HepG2 (cell line): ENCODE data around the gene AMDHD1. TPM values are rescaled to one million over a fixed set of nuclear protein-coding genes. Genes with fewer than 3 reads are reported as not detected.

Source experiments
- AHR ChIP-seq: IDR thresholded peaks from 2 replicates; pipeline ENCODE4 v1.6.1; 2018; ENCODE audit warnings: missing genetic modification reagents, missing compliant biosample characterization
- HHEX ChIP-seq: IDR thresholded peaks from 2 replicates; pipeline ENCODE4 v1.6.1; 2016; ENCODE audit warnings: control low read depth
- HMGA1 ChIP-seq: sonication (generic); formaldehyde crosslinking; conservative IDR thresholded peaks from 2 replicates; pipeline ENCODE4 v1.4.0; 2020; ENCODE audit warnings: missing genetic modification reagents
- NBN ChIP-seq: fragments of 450-650 bp; conservative IDR thresholded peaks from 2 replicates; pipeline ENCODE4 v1.6.1; 2017
- NFRKB ChIP-seq: fragments of 450-650 bp; IDR thresholded peaks from 2 replicates; pipeline ENCODE4 v1.6.1; 2017
- PPARG ChIP-seq: conservative IDR thresholded peaks from 2 replicates; pipeline ENCODE4 v1.6.1; 2016; ENCODE audit warnings: missing biosample characterization, missing genetic modification reagents
- SP5 ChIP-seq: IDR thresholded peaks from 2 replicates; pipeline ENCODE4 v1.6.1; 2016; ENCODE audit warnings: low read depth, borderline replicate concordance
- U2AF1 ChIP-seq: fragments of 200-400 bp; formaldehyde crosslinking; optimal IDR thresholded peaks from 2 replicates; pipeline ENCODE3; 2017; ENCODE audit warnings: mild to moderate bottlenecking, low read depth, low read length
- ZNF20 ChIP-seq: sonication (generic); formaldehyde crosslinking; IDR thresholded peaks from 2 replicates; pipeline ENCODE4 v1.4.0; 2020; ENCODE audit warnings: mild to moderate bottlenecking, moderate library complexity, missing genetic modification reagents
- ZNF205 ChIP-seq: IDR thresholded peaks from 2 replicates; pipeline ENCODE4 v1.6.1; 2018; ENCODE audit warnings: missing biosample characterization, missing genetic modification reagents
- ZNF24 ChIP-seq: fragments of 450-650 bp; IDR thresholded peaks from 2 replicates; pipeline ENCODE4 v1.6.1; 2017; ENCODE audit warnings: antibody characterized with exemption, mild to moderate bottlenecking
- ZNF530 ChIP-seq: sonication (generic); formaldehyde crosslinking; IDR thresholded peaks from 2 replicates; pipeline ENCODE4 v1.5.0; 2020; ENCODE audit warnings: low read depth, mild to moderate bottlenecking, missing genetic modification reagents
- ZNF644 ChIP-seq: IDR thresholded peaks from 2 replicates; pipeline ENCODE4 v1.6.1; 2016; ENCODE audit warnings: low read depth
- ZNF678 ChIP-seq: sonication (generic); formaldehyde crosslinking; IDR thresholded peaks from 2 replicates; pipeline ENCODE4 v1.4.0; 2020; ENCODE audit warnings: mild to moderate bottlenecking, missing genetic modification reagents
- ZNF790 ChIP-seq: sonication (generic); formaldehyde crosslinking; IDR thresholded peaks from 2 replicates; pipeline ENCODE4 v1.8.0; 2022; ENCODE audit warnings: missing genetic modification reagents, mild to moderate bottlenecking, borderline replicate concordance
- polyA plus RNA-seq, 8 experiments: library from polyadenylated mRNA; depleted of rRNA in 3 of 8; stranded (reverse) in 7 of 8; unstranded in 1 of 8; fragments of >200 nt; fragmentation: Illumina TruSeq in 4 of 8; extraction: Trizol in 4 of 8; gene quantifications; 2 replicates each; pipeline versions ENCODE4 v1.2.1 to v1.2.3, GENCODE V29; 2011 to 2016; ENCODE audit warnings: low read depth in 4 of 8, missing spikeins in 1 of 8, mixed read lengths in 1 of 8; ENCODE audit not compliant: insufficient read depth in 1 of 8
- total RNA-seq, 5 experiments: library from RNA; depleted of rRNA; stranded (reverse); fragments of >200 nt; fragmentation: Illumina TruSeq; extraction: Trizol; gene quantifications; 2 replicates each; pipeline ENCODE4 v1.2.3, GENCODE V29; 2016; ENCODE audit warnings: low read depth in 1 of 5
- TF ChIP-seq, protein P1 (sequence below): sonication (generic); formaldehyde crosslinking; IDR thresholded peaks from 2 replicates; pipeline ENCODE4 v1.5.1; 2020; ENCODE audit warnings: missing genetic modification reagents, mild to moderate bottlenecking, borderline replicate concordance
- TF ChIP-seq, protein P2 (sequence below): sonication (generic); formaldehyde crosslinking; IDR thresholded peaks from 2 replicates; pipeline ENCODE4 v1.5.0; 2020; ENCODE audit warnings: mild to moderate bottlenecking, missing genetic modification reagents
- TF ChIP-seq, protein P3 (sequence below): sonication (generic); formaldehyde crosslinking; IDR thresholded peaks from 2 replicates; pipeline ENCODE4 v1.4.0; 2020; ENCODE audit warnings: mild to moderate bottlenecking, missing genetic modification reagents
- TF ChIP-seq, protein P4 (sequence below): sonication (generic); formaldehyde crosslinking; IDR thresholded peaks from 2 replicates; pipeline ENCODE4 v1.5.0; 2020; ENCODE audit warnings: missing genetic modification reagents
- TF ChIP-seq, protein P5 (sequence below): sonication (generic); formaldehyde crosslinking; IDR thresholded peaks from 2 replicates; pipeline ENCODE4 v1.5.0; 2020; ENCODE audit warnings: missing genetic modification reagents

Gene AMDHD1
- total and polyA plus RNA-seq, 2 of the 13 experiments (the other 11 are each of a cell fraction or from before 2014, with no cell fraction given): 6.5 to 29.6 TPM

DNA sequence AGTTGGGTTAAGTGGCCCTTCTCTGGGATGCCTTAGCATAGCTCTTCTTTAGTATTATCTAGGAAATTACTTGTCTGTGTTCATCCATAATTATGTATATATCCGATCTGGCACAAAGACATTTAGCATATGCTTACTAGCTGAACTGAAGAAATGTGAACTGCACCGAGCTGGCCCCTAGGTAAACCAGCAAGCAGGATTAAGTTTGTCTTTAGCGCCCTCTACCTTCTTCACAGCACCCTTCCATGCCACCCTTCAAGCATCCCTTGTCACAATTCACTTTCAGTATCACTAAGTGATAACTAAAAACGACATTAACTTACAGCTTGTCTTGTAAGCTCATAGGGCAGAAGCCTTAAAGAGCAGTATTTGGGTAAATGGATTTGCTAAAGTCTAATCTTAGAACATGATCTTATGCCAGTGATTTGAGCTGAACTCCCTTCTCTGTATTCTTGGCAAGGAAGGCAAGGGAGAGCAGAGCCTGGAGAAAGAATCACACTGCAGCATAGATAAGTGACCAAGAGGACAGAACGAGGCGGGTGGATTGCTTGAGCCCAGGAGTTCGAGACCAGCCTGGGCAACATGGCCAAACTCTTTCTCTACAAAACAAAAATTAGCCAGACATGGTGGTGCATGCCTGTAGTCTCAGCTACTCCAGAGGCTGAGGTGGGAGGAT, 55.6 kb downstream of the AMDHD1 start (continued):
- TF ChIP-seq, protein P1, sequence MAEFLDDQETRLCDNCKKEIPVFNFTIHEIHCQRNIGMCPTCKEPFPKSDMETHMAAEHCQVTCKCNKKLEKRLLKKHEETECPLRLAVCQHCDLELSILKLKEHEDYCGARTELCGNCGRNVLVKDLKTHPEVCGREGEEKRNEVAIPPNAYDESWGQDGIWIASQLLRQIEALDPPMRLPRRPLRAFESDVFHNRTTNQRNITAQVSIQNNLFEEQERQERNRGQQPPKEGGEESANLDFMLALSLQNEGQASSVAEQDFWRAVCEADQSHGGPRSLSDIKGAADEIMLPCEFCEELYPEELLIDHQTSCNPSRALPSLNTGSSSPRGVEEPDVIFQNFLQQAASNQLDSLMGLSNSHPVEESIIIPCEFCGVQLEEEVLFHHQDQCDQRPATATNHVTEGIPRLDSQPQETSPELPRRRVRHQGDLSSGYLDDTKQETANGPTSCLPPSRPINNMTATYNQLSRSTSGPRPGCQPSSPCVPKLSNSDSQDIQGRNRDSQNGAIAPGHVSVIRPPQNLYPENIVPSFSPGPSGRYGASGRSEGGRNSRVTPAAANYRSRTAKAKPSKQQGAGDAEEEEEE (CRISPR knock-in tag): no peak
- TF ChIP-seq U2AF1 (no peak), ZNF644 (CRISPR knock-in tag) (no peak), ZNF24 (no peak), NFRKB (no peak), ZNF790 (CRISPR knock-in tag) (no peak), ZNF20 (CRISPR knock-in tag) (no peak), ZNF530 (CRISPR knock-in tag) (no peak), AHR (no peak), ZNF678 (CRISPR knock-in tag) (no peak), SP5 (no peak), ZNF205 (CRISPR knock-in tag) (no peak), NBN (no peak), HMGA1 (CRISPR knock-in tag) (no peak), HHEX (no peak), PPARG (CRISPR knock-in tag) (no peak)
- TF ChIP-seq, protein P2, sequence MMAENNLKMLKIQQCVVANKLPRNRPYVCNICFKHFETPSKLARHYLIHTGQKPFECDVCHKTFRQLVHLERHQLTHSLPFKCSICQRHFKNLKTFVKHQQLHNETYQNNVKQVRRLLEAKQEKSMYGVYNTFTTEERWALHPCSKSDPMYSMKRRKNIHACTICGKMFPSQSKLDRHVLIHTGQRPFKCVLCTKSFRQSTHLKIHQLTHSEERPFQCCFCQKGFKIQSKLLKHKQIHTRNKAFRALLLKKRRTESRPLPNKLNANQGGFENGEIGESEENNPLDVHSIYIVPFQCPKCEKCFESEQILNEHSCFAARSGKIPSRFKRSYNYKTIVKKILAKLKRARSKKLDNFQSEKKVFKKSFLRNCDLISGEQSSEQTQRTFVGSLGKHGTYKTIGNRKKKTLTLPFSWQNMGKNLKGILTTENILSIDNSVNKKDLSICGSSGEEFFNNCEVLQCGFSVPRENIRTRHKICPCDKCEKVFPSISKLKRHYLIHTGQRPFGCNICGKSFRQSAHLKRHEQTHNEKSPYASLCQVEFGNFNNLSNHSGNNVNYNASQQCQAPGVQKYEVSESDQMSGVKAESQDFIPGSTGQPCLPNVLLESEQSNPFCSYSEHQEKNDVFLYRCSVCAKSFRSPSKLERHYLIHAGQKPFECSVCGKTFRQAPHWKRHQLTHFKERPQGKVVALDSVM: peak; percentile 49; the same call in 1 of the 2 replicates
- TF ChIP-seq, protein P3, sequence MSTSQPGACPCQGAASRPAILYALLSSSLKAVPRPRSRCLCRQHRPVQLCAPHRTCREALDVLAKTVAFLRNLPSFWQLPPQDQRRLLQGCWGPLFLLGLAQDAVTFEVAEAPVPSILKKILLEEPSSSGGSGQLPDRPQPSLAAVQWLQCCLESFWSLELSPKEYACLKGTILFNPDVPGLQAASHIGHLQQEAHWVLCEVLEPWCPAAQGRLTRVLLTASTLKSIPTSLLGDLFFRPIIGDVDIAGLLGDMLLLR (CRISPR knock-in tag): no peak
- TF ChIP-seq, protein P4, sequence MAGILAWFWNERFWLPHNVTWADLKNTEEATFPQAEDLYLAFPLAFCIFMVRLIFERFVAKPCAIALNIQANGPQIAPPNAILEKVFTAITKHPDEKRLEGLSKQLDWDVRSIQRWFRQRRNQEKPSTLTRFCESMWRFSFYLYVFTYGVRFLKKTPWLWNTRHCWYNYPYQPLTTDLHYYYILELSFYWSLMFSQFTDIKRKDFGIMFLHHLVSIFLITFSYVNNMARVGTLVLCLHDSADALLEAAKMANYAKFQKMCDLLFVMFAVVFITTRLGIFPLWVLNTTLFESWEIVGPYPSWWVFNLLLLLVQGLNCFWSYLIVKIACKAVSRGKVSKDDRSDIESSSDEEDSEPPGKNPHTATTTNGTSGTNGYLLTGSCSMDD: no peak
- TF ChIP-seq, protein P5, sequence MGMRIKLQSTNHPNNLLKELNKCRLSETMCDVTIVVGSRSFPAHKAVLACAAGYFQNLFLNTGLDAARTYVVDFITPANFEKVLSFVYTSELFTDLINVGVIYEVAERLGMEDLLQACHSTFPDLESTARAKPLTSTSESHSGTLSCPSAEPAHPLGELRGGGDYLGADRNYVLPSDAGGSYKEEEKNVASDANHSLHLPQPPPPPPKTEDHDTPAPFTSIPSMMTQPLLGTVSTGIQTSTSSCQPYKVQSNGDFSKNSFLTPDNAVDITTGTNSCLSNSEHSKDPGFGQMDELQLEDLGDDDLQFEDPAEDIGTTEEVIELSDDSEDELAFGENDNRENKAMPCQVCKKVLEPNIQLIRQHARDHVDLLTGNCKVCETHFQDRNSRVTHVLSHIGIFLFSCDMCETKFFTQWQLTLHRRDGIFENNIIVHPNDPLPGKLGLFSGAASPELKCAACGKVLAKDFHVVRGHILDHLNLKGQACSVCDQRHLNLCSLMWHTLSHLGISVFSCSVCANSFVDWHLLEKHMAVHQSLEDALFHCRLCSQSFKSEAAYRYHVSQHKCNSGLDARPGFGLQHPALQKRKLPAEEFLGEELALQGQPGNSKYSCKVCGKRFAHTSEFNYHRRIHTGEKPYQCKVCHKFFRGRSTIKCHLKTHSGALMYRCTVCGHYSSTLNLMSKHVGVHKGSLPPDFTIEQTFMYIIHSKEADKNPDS (CRISPR knock-in tag): no peak
